ENCODE measurements around the gene C2CD5. TPM values are rescaled to one million over a fixed set of nuclear protein-coding genes. Genes with fewer than 3 reads are reported as not detected.

Gene C2CD5
- total RNA-seq, 1 experiment from 2014 or later: 35.4 TPM

DNA sequence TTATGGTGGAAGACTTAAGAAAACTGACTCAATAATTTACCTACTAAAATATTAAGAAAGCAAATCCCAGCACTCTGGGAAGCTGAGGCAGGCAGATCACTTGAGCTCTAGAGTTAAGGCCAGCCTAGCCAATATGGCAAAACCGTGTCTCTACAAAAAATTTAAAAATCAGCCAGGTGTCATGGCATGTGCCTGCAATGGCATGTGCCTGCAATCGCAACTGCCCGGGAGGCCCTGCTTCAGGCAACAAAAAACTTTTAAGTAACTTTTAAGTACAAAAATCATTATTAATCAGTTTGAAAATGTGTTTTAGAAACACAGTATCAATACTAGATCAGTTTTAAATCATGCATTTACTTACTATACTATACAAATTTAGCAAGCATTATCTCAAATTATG lies 17.5 kb downstream of the C2CD5 start:
- no peak overlapping the region for H3K4me2 ChIP-seq (ENCODE audit: insufficient read depth, insufficient read length, low read length)
- no peak overlapping the region for H3T11ph ChIP-seq (ENCODE audit: low read length)
- H3K4ac ChIP-seq (ENCODE audit: low read depth, low read length): no peak overlapping the region
- no peak overlapping the region for H3K9ac ChIP-seq (ENCODE audit: extremely low read depth, insufficient read length, low read length)
- no peak overlapping the region for H2BK5ac ChIP-seq (ENCODE audit: insufficient read length, low read length)
- no peak overlapping the region for H2AFZ ChIP-seq (ENCODE audit: low read length)
- H4K20me1 ChIP-seq (ENCODE audit: control insufficient read depth, insufficient read depth, insufficient read length): no peaks in the 10 kb centered on the region
- H3K27me3 ChIP-seq (ENCODE audit: insufficient read depth, low read length): no peaks in the 10 kb centered on the region
- peaks cover 10 to 29% (median 26%) of the 10 kb centered on the region in 3 experiments for H3K36me3 Mint-ChIP-seq (ENCODE audit: insufficient read depth in 1 of 3, low read depth in 3 of 3)
- no peak overlapping the region for H3K18ac ChIP-seq (ENCODE audit: insufficient read length, low read depth, low read length)
- no peak overlapping the region for H4K8ac ChIP-seq (replicated peaks; ENCODE audit: insufficient read length, low read depth, low read length)
- H3K27ac Mint-ChIP-seq: no peak overlapping the region
- H3K79me1 ChIP-seq (ENCODE audit: insufficient read depth, low read depth, low read length, poor library complexity, severe bottlenecking): no peaks in the 10 kb centered on the region
- H3K79me2 ChIP-seq (ENCODE audit: insufficient read depth, low read length): no peaks in the 10 kb centered on the region
- no peak overlapping the region for H2AK5ac ChIP-seq (ENCODE audit: insufficient read length, low read length)
- H3K4me1 Mint-ChIP-seq: no peaks in the 10 kb centered on the region
- DNase-seq: no peak
- no peak overlapping the region for H3K56ac ChIP-seq (ENCODE audit: insufficient read length, low read depth, low read length)
- no peak overlapping the region for H3K27ac ChIP-seq (ENCODE audit: insufficient read length, low read depth, low read length)
- H3K4me1 ChIP-seq (ENCODE audit: insufficient read depth, low read length): no peaks in the 10 kb centered on the region
- H3K23me2 ChIP-seq (ENCODE audit: insufficient read length, low read depth, low read length, poor library complexity, severe bottlenecking): no peaks in the 10 kb centered on the region
- no CpG with 5 or more reads among the region's 3 CpGs for WGBS (ENCODE audit: extremely low coverage, insufficient read length, low lambda C conversion rate)
- no peak overlapping the region for H4K91ac ChIP-seq (ENCODE audit: insufficient read length, low read depth, low read length)
- H3K4me3 Mint-ChIP-seq: no peak overlapping the region
- H3K9me3 Mint-ChIP-seq: no peaks in the 10 kb centered on the region; a peak in 1 of 5 replicates
- TF ChIP-seq, protein P1, sequence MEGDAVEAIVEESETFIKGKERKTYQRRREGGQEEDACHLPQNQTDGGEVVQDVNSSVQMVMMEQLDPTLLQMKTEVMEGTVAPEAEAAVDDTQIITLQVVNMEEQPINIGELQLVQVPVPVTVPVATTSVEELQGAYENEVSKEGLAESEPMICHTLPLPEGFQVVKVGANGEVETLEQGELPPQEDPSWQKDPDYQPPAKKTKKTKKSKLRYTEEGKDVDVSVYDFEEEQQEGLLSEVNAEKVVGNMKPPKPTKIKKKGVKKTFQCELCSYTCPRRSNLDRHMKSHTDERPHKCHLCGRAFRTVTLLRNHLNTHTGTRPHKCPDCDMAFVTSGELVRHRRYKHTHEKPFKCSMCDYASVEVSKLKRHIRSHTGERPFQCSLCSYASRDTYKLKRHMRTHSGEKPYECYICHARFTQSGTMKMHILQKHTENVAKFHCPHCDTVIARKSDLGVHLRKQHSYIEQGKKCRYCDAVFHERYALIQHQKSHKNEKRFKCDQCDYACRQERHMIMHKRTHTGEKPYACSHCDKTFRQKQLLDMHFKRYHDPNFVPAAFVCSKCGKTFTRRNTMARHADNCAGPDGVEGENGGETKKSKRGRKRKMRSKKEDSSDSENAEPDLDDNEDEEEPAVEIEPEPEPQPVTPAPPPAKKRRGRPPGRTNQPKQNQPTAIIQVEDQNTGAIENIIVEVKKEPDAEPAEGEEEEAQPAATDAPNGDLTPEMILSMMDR (conservative IDR thresholded peaks at IDR 0.05): no peak
- H4K5ac ChIP-seq (ENCODE audit: insufficient read length, low read depth, low read length): no peak overlapping the region
- no peak overlapping the region for H2BK120ac ChIP-seq (ENCODE audit: low read depth, low read length, poor library complexity, severe bottlenecking)
- H3K14ac ChIP-seq (ENCODE audit: insufficient read depth, low read length): no peak overlapping the region
- H2BK15ac ChIP-seq (ENCODE audit: low read depth, low read length): no peak overlapping the region
- no peaks in the 10 kb centered on the region for H3K27me3 Mint-ChIP-seq (ENCODE audit: low read depth)
- H3K23ac ChIP-seq (ENCODE audit: insufficient read length, low read depth, low read length): no peak overlapping the region
- H2BK12ac ChIP-seq (ENCODE audit: insufficient read length, low read depth, low read length): no peak overlapping the region
- no peak overlapping the region for H2BK20ac ChIP-seq (ENCODE audit: low read depth, low read length, poor library complexity, severe bottlenecking)
- H3K9me3 ChIP-seq (ENCODE audit: control insufficient read depth, low read depth, low read length): no peaks in the 10 kb centered on the region
